KG1 (cell line): ENCODE results near the gene PCDHB6.
"Not testable (repeated sequence)": the region's sequence is repeated elsewhere in the genome, so short reads cannot be mapped to it uniquely, and the experiment has no call there.

Experiments used
- DNase-seq: peaks from one replicate; lab custom pipeline; 2025; lab: John Stamatoyannopoulos, UW

PCDHB6 gene

GRCh38 chr5:141149812-141150211 is at the start of gene PCDHB6:
Gene PCDHB6 (plus strand): TSS chr5:141150057. CDS start chr5:141150258, 201 bp downstream.
- DNase-seq = no peak

DNA sequence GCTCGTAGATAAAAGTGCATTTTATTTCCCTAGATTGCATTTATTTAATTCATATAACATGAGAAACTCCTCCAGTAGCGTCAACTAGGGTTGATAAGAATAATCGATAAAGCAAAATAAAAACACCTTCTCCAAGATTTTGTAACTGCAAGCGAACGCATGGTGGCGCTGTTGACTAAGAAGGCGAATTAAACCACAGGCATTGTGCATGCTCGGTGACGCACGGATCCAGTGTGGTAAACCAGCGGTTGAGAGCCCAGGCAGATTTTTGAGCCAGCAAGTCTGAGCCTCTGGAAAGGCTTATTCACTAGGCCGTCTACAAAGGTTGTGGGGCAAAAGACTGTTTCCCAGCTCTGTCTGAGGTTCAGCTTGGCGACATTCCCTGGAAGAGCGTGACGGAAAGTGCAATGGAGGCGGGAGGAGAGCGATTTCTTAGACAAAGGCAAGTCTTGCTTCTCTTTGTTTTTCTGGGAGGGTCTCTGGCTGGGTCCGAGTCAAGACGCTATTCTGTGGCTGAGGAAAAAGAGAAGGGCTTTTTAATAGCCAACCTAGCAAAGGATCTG is 49.5 kb upstream of the PCDHB6 start, which contains the start of gene PCDHB3:
Gene PCDHB3 (plus strand): TSS at position 231 of the 563 bp plus-strand sequence. CDS start 177 bp downstream, at position 408.
- DNase-seq = no peak

DNA sequence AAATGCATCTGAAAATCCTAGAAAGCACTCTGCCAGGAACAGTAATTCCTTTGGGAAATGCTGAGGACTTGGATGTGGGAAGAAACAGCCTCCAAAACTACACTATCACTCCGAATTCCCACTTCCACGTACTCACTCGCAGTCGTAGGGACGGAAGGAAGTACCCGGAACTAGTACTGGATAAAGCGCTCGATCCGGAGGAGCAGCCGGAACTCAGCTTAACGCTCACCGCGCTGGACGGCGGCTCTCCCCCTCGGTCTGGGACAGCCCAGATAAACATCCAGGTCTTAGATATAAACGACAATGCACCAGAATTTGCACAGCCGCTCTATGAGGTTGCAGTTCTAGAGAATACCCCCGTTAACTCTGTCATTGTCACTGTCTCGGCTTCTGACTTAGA is 48.8 kb upstream of the PCDHB6 start:
- DNase-seq = no peak

GRCh38 chr5:141102070-141102469 is 47.8 kb upstream of the PCDHB6 start:
- DNase-seq = not testable (repeated sequence)

DNA sequence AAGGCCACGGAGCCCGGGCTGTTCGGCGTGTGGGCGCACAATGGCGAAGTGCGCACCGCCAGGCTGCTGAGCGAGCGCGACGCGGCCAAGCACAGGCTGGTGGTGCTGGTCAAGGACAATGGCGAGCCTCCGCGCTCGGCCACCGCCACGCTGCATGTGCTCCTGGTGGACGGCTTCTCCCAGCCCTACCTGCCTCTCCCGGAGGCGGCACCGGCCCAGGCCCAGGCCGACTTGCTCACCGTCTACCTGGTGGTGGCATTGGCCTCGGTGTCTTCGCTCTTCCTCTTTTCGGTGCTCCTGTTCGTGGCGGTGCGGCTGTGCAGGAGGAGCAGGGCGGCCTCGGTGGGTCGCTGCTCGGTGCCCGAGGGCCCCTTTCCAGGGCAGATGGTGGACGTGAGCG is 47.4 kb upstream of the PCDHB6 start:
- DNase-seq = not testable (repeated sequence)

GRCh38 chr5:141105350-141105749 is 44.5 kb upstream of the PCDHB6 start:
- DNase-seq = no peak

GRCh38 chr5:141119250-141119649 is 30.6 kb upstream of the PCDHB6 start:
- DNase-seq = no peak

- no peak for DNase-seq
Measured at GRCh38 chr5:141121563-141121962, 28.3 kb upstream of the PCDHB6 start, which contains the start of gene PCDHB4. Gene PCDHB4 (plus strand): TSS chr5:141121818. CDS start chr5:141121999, 181 bp downstream.

DNA sequence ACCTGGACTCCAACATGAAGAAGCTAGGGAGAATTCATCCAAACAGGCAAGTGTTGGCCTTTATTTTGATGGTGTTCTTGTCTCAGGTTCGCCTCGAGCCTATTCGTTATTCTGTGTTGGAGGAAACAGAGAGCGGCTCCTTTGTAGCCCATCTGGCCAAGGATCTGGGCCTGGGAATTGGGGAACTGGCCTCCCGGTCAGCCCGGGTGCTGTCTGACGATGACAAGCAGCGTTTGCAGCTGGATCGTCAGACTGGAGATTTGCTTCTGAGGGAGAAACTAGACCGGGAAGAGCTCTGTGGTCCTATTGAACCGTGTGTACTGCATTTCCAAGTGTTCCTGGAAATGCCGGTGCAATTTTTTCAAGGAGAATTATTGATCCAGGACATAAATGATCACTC is 27.9 kb upstream of the PCDHB6 start:
- DNase-seq = no peak

DNA sequence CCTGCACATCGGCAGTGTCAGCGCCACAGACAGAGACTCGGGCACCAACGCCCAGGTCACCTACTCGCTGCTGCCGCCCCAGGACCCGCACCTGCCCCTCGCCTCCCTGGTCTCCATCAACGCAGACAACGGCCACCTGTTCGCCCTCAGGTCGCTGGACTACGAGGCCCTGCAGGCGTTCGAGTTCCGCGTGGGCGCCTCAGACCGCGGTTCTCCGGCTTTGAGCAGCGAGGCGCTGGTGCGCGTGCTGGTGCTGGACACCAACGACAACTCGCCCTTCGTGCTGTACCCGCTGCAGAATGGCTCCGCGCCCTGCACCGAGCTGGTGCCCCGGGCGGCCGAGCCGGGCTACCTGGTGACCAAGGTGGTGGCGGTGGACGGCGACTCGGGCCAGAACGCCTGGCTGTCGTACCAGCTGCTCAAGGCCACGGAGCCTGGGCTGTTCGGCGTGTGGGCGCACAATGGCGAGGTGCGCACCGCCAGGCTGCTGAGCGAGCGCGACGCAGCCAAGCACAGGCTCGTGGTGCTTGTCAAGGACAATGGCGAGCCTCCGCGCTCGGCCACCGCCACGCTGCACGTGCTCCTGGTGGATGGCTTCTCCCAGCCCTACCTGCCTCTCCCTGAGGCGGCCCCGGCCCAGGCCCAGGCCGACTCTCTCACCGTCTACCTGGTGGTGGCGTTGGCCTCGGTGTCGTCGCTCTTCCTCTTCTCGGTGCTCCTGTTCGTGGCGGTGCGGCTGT is 26.3 kb upstream of the PCDHB6 start:
- DNase-seq = not testable (repeated sequence)

- no peak for DNase-seq
Measured at GRCh38 chr5:141127305-141127704, 22.6 kb upstream of the PCDHB6 start.

DNA sequence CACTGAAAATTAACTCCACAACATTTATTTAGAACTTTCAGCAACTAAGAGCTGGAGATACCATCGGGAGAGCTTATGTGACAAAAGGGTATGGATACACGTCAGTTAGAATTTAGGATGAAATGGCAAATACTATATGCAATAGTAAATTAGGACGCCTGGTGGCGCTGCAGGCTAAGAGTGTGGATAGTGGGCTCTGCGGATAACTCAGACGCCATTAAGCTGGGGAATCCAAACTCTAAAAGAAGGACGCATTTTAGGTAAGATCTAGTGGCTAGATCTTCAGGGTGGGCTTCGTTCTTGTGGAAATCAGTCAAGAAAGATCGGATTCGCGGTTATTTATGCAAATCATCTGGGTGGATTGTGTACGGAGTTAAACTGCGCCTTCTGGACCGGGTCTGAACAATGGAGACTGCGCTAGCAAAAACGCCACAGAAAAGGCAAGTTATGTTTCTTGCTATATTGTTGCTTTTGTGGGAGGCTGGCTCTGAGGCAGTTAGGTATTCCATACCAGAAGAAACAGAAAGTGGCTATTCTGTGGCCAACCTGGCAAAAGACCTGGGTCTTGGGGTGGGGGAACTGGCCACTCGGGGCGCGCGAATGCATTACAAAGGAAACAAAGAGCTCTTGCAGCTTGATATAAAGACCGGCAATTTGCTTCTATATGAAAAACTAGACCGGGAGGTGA is 14.7 kb upstream of the PCDHB6 start, which contains the start of gene PCDHB5:
Gene PCDHB5 (plus strand): TSS at position 177 of the 688 bp plus-strand sequence. CDS start 229 bp downstream, at position 406.
- no peak for DNase-seq

GRCh38 chr5:141135718-141136266 is 14.1 kb upstream of the PCDHB6 start:
- DNase-seq = no peak

DNA sequence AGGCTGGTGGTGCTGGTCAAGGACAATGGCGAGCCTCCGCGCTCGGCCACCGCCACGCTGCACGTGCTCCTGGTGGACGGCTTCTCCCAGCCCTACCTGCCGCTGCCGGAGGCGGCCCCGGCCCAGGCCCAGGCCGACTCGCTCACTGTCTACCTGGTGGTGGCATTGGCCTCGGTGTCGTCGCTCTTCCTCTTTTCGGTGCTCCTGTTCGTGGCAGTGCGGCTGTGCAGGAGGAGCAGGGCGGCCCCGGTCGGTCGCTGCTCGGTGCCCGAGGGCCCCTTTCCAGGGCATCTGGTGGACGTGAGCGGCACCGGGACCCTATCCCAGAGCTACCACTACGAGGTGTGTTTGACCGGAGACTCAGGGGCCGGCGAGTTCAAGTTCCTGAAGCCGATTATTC is 12.5 kb upstream of the PCDHB6 start:
- DNase-seq = not testable (repeated sequence)

DNA sequence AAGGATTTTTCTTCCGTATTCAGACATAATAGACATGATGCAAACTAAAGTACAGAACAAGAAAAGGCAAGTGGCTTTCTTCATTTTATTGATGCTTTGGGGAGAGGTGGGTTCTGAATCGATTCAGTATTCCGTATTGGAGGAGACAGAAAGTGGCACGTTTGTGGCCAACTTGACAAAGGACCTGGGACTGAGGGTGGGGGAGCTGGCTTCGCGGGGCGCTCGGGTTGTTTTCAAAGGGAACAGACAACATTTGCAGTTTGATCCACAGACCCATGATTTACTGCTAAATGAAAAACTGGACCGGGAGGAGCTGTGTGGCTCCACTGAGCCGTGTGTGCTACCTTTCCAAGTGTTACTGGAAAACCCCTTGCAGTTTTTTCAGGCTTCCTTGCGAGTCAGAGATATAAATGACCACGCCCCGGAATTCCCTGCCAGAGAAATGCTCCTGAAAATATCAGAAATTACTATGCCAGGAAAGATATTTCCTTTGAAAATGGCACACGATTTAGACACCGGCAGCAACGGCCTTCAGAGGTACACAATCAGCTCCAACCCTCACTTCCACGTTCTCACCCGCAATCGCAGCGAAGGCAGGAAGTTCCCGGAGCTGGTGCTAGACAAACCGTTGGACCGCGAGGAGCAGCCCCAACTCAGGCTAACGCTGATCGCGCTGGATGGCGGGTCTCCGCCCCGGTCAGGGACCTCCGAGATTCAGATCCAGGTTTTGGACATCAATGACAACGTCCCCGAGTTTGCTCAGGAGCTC is 551 bp downstream of the PCDHB6 start:
- no peak for DNase-seq

DNA sequence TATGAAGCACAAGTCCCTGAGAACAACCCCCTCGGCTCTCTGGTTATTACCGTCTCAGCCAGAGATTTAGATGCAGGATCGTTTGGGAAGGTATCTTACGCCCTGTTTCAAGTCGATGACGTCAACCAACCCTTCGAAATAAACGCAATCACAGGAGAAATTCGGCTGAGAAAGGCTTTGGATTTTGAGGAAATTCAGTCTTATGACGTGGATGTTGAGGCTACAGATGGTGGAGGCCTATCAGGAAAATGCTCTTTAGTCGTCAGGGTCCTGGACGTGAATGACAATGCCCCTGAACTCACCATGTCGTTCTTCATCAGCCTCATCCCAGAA is 1.1 kb downstream of the PCDHB6 start:
- DNase-seq = no peak

GRCh38 chr5:141151632-141152031 is 1.8 kb downstream of the PCDHB6 start:
- not testable (repeated sequence) for DNase-seq

DNA sequence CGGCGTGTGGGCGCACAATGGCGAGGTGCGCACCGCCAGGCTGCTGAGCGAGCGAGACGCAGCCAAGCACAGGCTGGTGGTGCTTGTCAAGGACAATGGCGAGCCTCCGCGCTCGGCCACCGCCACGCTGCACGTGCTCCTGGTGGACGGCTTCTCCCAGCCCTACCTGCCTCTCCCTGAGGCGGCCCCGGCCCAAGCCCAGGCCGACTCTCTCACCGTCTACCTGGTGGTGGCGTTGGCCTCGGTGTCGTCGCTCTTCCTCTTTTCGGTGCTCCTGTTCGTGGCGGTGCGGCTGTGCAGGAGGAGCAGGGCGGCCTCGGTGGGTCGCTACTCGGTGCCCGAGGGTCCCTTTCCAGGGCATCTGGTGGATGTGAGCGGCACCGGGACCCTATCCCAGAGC is 2.2 kb downstream of the PCDHB6 start:
- not testable (repeated sequence) for DNase-seq

GRCh38 chr5:141155540-141156374 is 5.9 kb downstream of the PCDHB6 start:
- no peak for DNase-seq

DNA sequence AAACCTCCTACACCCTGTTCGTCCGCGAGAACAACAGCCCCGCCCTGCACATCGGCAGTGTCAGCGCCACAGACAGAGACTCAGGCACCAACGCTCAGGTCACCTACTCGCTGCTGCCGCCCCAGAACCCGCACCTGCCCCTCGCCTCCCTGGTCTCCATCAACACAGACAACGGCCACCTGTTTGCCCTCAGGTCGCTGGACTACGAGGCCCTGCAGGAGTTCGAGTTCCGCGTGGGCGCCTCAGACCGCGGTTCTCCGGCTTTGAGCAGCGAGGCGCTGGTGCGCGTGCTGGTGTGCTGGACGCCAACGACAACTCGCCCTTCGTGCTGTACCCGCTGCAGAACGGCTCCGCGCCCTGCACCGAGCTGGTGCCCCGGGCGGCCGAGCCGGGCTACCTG is 7.5 kb downstream of the PCDHB6 start:
- DNase-seq = not testable (repeated sequence)

DNA sequence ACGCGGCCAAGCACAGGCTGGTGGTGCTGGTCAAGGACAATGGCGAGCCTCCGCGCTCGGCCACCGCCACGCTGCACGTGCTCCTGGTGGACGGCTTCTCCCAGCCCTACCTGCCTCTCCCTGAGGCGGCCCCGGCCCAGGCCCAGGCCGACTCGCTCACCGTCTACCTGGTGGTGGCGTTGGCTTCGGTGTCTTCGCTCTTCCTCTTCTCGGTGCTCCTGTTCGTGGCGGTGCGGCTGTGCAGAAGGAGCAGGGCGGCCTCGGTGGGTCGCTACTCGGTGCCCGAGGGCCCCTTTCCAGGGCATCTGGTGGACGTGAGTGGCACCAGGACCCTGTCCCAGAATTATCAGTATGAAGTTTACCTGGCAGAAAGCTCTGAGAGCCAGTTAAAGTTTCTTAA is 8.0 kb downstream of the PCDHB6 start:
- not testable (repeated sequence) for DNase-seq
